ACC112 (cell line): ENCODE data around the gene LARP4.
A peak's percentile ranks its signal among the peaks of the same experiment; 100 is the strongest.
"Not testable (repeated sequence)": the region's sequence is repeated elsewhere in the genome, so short reads cannot be mapped to it uniquely, and the experiment has no call there.

Experiments used
- H2AFZ ChIP-seq: fragments of 200-600 bp; sonication (generic); one replicate; pipeline ENCODE4 v1.6.0; 2017; ENCODE audit warnings: antibody characterized with exemption, low read length; ENCODE audit not compliant: unreplicated experiment
- H3K27ac ChIP-seq: fragments of 200-600 bp; sonication (generic); 2 replicates; pipeline ENCODE4 v1.5.1; 2014; ENCODE audit warnings: low read depth, mild to moderate bottlenecking, antibody characterized with exemption, low read length, moderate library complexity
- H3K27me3 ChIP-seq: fragments of 200-600 bp; sonication (generic); 2 replicates; pipeline ENCODE4 v1.6.1; 2014; ENCODE audit warnings: mild to moderate bottlenecking, antibody characterized with exemption, low read length, moderate library complexity, mixed read lengths; ENCODE audit not compliant: insufficient read depth
- H3K36me3 ChIP-seq: fragments of 200-600 bp; sonication (generic); 2 replicates; pipeline ENCODE4 v1.6.1; 2016; ENCODE audit warnings: mild to moderate bottlenecking, antibody characterized with exemption, low read length, moderate library complexity, mixed read lengths; ENCODE audit not compliant: insufficient read depth
- H3K4me1 ChIP-seq: fragments of 200-600 bp; sonication (generic); one replicate; pipeline ENCODE4 v1.6.1; 2016; ENCODE audit warnings: low read length, mixed read lengths; ENCODE audit not compliant: insufficient read depth, unreplicated experiment, control insufficient read depth
- H3K4me3 ChIP-seq: fragments of 200-600 bp; sonication (generic); 2 replicates; pipeline ENCODE4 v1.5.1; 2014; ENCODE audit warnings: mild to moderate bottlenecking, low read depth, low read length
- H3K79me2 ChIP-seq: fragments of 200-600 bp; sonication (generic); one replicate; pipeline ENCODE4 v1.6.0; 2016; ENCODE audit warnings: low read length; ENCODE audit not compliant: control insufficient read depth, unreplicated experiment, insufficient read depth

Gene LARP4

DNA sequence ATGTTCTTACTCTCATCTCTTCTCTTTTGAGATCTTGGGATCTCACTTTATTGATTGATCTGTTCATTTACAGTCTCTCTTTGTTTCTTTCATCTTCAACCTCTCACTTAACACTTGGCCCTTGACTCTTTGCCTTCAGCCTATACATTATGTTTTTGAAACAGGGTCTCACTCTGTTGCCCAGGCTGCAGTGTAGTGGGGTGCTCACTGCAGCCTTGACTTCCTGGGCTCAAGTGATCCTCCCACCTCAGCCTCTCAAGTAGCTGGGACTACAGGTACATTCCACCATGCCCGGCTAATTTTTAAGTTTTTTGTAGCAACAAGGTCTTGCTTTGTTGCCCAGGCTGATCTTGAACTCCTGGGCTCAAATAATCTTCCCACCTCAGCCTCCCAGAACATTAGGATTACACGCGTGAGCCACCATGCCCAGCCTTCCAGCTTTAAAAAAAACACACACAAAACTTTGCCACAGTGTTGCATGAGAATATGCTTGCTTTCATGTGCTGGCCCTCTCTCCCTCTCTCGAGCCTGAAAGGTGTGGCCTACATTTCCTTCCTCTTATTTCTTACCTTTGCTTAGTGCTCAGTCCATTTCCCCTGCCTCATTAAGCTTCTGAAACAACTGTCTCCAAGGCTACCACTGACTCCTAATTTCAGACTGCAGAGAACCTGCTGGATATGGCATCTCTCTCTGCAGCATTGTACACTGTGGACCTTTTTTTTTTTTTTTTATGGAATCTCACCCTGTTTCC is 114.0 kb downstream of the LARP4 start:
- H2AFZ ChIP-seq, result no peak overlapping the region
- H3K27me3 ChIP-seq, result no peaks in the 10 kb centered on the region
- peaks cover 37% of the 10 kb centered on the region for H3K79me2 ChIP-seq
- no peaks in the 10 kb centered on the region for H3K36me3 ChIP-seq
- H3K4me1 ChIP-seq, result peaks cover 11% of the 10 kb centered on the region
- no peak overlapping the region for H3K27ac ChIP-seq
- H3K4me3 ChIP-seq, result no peak overlapping the region

DNA sequence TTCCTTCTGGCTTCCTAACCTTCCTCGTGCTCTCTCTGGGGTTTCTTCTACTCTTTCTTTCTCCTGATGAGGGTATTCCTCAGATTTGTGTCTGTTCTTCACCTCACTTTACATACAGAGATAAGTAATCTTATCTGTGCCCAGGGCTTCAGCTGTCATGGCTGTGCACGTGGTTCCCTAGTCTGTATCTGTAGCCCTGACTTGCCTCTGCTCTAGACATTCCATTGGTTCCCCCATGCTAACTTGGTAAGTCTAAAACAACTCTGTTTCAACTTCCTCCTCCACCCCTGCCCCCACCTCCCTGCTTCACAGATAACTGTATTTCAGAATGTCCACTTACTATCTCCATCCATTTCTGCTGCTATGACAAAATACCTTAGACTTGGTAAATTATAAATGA is 114.9 kb downstream of the LARP4 start:
- Histone ChIP-seq H2AFZ (no peak overlapping the region), H3K4me1 (peaks cover 11% of the 10 kb centered on the region), H3K79me2 (peaks cover 32% of the 10 kb centered on the region), H3K4me3 (no peak overlapping the region), H3K27me3 (no peaks in the 10 kb centered on the region), H3K27ac (no peak overlapping the region), H3K36me3 (no peaks in the 10 kb centered on the region)

DNA sequence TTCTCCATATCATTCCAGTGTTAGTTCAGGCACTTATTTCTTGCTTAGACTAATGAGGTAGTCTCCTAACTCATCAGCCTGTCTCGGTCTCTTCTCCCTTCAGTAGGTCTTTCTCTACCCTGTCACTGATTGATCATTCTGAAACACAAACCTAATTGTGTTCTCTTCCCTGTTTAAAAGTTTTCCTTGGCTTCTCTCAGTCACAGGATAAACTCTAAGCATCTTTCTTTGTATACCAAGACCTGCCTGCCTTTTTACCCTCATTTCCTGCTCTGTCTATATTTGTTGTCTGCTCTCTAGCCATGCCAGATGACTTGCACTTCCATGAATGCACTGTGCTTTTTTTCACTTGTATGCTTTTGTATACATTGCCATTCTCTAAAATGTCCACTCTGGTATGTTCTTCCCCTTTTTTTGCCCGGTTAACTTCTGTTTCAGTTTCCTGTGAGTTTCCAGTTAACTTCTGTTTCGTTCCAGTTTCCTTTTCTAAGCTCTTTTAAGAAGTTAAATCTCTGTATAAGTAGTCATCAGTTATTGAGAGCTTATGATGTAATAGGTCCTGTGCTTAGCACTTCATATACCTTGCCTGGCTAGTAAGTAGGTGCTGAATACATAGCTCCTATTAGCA is 116.8 kb downstream of the LARP4 start:
- H3K36me3 ChIP-seq, result no peaks in the 10 kb centered on the region
- H3K4me1 ChIP-seq, result peaks cover 11% of the 10 kb centered on the region
- peak overlapping the region; percentile 92 for H3K27ac ChIP-seq
- no peaks in the 10 kb centered on the region for H3K27me3 ChIP-seq
- H2AFZ ChIP-seq, result peak overlapping the region; percentile 91
- H3K4me3 ChIP-seq, result peak overlapping the region; percentile 50
- peaks cover 34% of the 10 kb centered on the region for H3K79me2 ChIP-seq

DNA sequence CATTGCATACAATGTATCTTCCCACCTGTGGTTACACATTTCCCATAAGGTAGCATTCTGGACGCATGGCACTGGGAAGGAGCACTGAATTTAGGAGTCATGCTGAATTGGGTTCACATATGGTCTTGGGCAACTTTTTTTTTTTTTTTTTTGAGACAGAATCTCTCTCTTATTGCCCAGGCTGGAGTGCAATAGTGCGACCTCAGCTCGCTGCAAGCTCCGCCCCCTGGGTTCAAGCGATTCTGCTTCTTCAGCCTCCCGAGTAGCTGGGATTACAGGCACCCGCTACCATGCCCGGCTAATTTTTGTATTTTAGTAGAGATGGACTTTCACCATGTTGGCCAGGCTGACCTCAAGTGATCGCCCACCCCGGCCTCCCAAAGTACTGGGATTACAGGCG is 117.4 kb downstream of the LARP4 start:
- Histone ChIP-seq H3K36me3 (0 out of 2 replicates have a peak, but pooled peaks cover 2% of the 10 kb centered on the region), H3K79me2 (peaks cover 32% of the 10 kb centered on the region), H2AFZ (peak overlapping the region; percentile 91), H3K4me3 (peak overlapping the region; percentile 50; the same call in 1 of the 2 replicates), H3K27me3 (no peaks in the 10 kb centered on the region), H3K27ac (peak overlapping the region; percentile 92), H3K4me1 (peaks cover 11% of the 10 kb centered on the region)

DNA sequence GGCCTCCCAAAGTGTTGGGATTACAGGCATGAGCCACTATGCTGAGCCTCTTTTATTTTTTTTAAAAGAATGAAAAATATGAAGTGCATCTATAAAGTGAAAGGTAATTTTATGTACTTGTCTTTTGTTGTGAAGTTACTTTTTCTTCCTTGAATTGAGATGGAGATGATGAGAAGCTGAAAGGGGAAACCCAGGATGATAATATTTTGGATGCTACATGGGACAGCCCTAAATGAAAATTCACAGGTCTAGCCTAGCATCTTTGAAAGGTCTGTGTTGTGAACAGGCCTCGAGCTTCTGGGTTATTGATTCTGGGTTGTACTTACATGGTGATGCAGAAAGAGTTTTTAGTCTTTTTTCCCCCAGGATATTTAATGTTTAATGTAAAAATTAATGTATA is 118.7 kb downstream of the LARP4 start:
- H2AFZ ChIP-seq, result no peak overlapping the region
- H3K27me3 ChIP-seq, result no peaks in the 10 kb centered on the region
- H3K4me1 ChIP-seq, result peaks cover 11% of the 10 kb centered on the region
- peaks cover 35% of the 10 kb centered on the region for H3K79me2 ChIP-seq
- 0 out of 2 replicates have a peak, but pooled peaks cover 4% of the 10 kb centered on the region for H3K36me3 ChIP-seq
- no peak overlapping the region for H3K27ac ChIP-seq
- no peak overlapping the region for H3K4me3 ChIP-seq

DNA sequence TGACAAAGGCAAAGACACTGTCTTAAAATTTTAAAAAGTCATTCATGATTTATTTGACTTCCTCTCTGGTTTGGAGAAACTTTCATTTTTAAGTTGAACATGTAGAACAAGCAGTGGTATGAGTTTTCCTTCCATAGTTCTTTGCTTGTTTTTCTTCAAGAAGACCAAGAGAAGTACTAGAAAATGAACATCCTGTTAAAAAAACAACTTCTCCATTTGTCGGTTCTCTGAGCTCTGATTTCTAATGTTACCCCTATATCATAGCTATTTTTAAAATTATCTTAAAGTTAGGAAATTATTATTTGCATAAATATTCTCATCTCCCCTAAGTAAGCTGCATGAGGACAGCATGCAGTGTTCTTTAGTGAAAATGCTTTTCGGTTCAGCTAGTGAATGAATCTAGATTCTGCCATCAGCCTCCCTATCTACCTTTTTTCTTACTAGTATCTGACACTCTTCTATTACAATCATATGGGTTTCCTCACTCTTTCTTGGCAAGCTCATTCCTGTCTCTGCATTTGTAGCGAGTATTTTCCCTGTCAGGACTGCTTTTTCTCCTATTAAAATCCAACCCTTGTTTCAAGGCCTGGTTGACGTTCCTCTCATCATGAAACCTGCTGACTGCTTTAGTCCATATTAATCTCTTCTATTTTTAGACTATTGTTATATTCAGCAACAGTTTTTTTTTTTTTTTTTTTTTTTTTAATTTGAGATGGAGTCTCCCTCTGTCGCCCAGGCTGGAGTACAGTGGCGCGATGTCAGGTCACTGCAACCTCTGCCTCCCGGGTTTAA is 119.9 kb downstream of the LARP4 start:
- Histone ChIP-seq H3K36me3 (0 out of 2 replicates have a peak, but pooled peaks cover 4% of the 10 kb centered on the region), H3K27ac (no peak overlapping the region), H3K4me1 (peaks cover 11% of the 10 kb centered on the region), H2AFZ (no peak overlapping the region), H3K79me2 (peaks cover 39% of the 10 kb centered on the region), H3K4me3 (no peak overlapping the region), H3K27me3 (no peaks in the 10 kb centered on the region)

DNA sequence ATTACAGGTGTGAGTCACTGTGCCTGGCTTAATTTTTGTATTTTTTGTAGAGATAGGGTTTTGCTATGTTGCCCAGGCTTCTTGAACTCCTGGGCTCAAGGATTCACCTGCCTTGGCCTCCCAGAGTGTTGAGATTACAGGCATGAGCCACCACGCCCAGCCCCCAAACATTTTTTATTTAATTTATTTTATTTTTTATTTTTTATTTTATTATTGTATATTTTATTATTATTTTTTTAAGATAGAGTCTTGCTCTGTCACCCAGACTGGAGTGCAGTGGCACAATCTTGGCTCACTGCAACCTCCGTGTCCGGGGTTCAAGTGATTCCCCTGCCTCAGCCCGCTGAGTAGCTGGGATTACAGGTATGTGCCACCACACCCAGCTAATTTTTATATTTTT is 121.1 kb downstream of the LARP4 start:
- H3K27me3 ChIP-seq, H3K36me3 ChIP-seq, H3K27ac ChIP-seq, H2AFZ ChIP-seq, H3K4me3 ChIP-seq: not testable (repeated sequence)
- H3K4me1 ChIP-seq, result peaks cover 11% of the 10 kb centered on the region
- H3K79me2 ChIP-seq, result peaks cover 30% of the 10 kb centered on the region

DNA sequence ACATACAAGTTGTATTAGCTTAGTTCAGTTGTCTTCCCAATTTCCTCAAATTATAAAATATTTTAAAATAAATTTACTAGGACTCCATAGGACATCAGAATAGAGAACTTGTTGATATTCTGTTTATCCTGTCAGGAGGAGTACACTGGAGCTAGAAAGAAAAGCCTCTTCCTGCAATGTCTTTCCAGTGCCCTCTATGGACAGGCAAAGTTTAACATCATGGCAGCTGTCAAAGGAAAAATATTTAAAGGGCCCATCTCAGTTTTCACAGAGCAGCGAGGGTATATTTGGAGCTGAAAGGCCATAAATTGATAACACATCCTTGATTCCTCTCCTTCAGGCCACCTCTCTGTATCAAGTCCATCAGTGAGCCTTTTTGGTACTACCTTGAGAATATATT is 123.1 kb downstream of the LARP4 start:
- no peak overlapping the region for H3K4me3 ChIP-seq
- no peaks in the 10 kb centered on the region for H3K27me3 ChIP-seq
- peaks cover 18% of the 10 kb centered on the region for H3K79me2 ChIP-seq
- H3K4me1 ChIP-seq, result no peaks in the 10 kb centered on the region
- H2AFZ ChIP-seq, result no peak overlapping the region
- 0 out of 2 replicates have a peak, but pooled peaks cover 4% of the 10 kb centered on the region for H3K36me3 ChIP-seq
- H3K27ac ChIP-seq, result no peak overlapping the region

DNA sequence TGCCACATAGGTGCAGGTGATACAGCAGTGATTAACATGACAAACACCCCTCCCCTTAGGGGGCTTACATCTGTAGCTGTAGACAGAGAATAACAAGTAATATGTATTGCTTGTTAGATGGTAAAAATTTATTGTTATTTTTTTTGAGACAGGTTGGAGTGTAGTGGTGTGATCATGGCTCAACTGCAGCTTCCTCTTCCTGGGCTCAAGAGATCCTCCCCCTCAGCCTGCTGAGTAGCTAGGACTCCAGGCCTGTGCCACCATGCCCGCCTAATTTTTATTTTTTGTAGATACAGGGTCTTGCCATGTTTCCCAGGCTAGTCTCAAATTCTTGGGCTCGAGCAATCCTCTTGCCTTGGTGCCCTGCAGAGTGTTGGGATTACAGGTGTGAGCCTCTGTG is 123.9 kb downstream of the LARP4 start:
- H2AFZ ChIP-seq, result no peak overlapping the region
- H3K4me3 ChIP-seq, result no peak overlapping the region
- H3K27ac ChIP-seq, result no peak overlapping the region
- H3K36me3 ChIP-seq, result 0 out of 2 replicates have a peak, but pooled peaks cover 4% of the 10 kb centered on the region
- H3K79me2 ChIP-seq, result peaks cover 18% of the 10 kb centered on the region
- no peaks in the 10 kb centered on the region for H3K4me1 ChIP-seq
- no peaks in the 10 kb centered on the region for H3K27me3 ChIP-seq

DNA sequence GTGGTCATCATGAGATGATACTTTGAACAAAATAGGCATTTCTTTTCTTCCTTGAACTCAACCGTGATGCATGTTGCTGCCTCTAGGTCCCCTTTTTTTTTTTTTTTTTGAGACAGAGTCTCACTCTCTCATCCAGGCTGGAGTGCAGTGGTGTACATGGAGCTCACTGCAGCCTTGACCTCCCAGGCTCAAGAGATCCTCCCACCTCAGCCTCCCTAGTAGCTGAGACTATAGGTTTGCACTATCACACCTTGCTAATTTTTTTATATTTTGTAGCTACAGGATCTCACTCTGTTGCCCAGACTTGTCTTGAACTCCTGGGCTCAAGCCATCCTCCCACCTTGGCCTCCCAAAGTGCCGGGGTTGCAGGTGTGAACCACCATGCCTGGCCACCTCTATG is 124.7 kb downstream of the LARP4 start:
- 0 out of 2 replicates have a peak, but pooled peaks cover 4% of the 10 kb centered on the region for H3K36me3 ChIP-seq
- no peak overlapping the region for H2AFZ ChIP-seq
- H3K4me3 ChIP-seq, result no peak overlapping the region
- no peaks in the 10 kb centered on the region for H3K4me1 ChIP-seq
- H3K27ac ChIP-seq, result no peak overlapping the region
- H3K79me2 ChIP-seq, result peaks cover 18% of the 10 kb centered on the region
- no peaks in the 10 kb centered on the region for H3K27me3 ChIP-seq
